PFSK-1 (cell line): ENCODE results near the gene SYCP2.

Source experiments
- FOXP2 ChIP-seq: optimal IDR thresholded peaks from 2 replicates; pipeline ENCODE3; 2011; ENCODE audit warnings: borderline replicate concordance, control low read depth, inconsistent platforms; ENCODE audit not compliant: insufficient read depth; ENCODE audit errors: extremely low read length, extremely low read depth
- POLR2AphosphoS5 ChIP-seq: IDR thresholded peaks from 2 replicates; pipeline ENCODE4 v1.6.1; 2012; ENCODE audit warnings: low read depth, mild to moderate bottlenecking, control low read depth, low read length, moderate library complexity
- SIN3A ChIP-seq: IDR thresholded peaks from 2 replicates; pipeline ENCODE4 v1.6.1; 2012; ENCODE audit warnings: mild to moderate bottlenecking, low read length, moderate library complexity, borderline replicate concordance; ENCODE audit not compliant: insufficient read depth
- TAF1 ChIP-seq: IDR thresholded peaks from 2 replicates; pipeline ENCODE4 v1.6.1; 2012; ENCODE audit warnings: low read length, control low read depth, borderline replicate concordance; ENCODE audit not compliant: insufficient read depth
- TF ChIP-seq, protein P1 (sequence below), 2 experiments: IDR thresholded peaks; 2 replicates each; pipeline versions ENCODE4 v1.6.1 to v1.8.0; 2011 to 2012; ENCODE audit warnings: low read depth in 2 of 2, low read length in 2 of 2, control low read depth in 1 of 2, inconsistent platforms in 1 of 2, mild to moderate bottlenecking in 1 of 2, moderate library complexity in 1 of 2; ENCODE audit not compliant: insufficient read depth in 1 of 2

The SYCP2 gene

GRCh38 chr20:59944726-59945125 lies 11.3 kb upstream of the SYCP2 start:
- TF ChIP-seq, protein P1, sequence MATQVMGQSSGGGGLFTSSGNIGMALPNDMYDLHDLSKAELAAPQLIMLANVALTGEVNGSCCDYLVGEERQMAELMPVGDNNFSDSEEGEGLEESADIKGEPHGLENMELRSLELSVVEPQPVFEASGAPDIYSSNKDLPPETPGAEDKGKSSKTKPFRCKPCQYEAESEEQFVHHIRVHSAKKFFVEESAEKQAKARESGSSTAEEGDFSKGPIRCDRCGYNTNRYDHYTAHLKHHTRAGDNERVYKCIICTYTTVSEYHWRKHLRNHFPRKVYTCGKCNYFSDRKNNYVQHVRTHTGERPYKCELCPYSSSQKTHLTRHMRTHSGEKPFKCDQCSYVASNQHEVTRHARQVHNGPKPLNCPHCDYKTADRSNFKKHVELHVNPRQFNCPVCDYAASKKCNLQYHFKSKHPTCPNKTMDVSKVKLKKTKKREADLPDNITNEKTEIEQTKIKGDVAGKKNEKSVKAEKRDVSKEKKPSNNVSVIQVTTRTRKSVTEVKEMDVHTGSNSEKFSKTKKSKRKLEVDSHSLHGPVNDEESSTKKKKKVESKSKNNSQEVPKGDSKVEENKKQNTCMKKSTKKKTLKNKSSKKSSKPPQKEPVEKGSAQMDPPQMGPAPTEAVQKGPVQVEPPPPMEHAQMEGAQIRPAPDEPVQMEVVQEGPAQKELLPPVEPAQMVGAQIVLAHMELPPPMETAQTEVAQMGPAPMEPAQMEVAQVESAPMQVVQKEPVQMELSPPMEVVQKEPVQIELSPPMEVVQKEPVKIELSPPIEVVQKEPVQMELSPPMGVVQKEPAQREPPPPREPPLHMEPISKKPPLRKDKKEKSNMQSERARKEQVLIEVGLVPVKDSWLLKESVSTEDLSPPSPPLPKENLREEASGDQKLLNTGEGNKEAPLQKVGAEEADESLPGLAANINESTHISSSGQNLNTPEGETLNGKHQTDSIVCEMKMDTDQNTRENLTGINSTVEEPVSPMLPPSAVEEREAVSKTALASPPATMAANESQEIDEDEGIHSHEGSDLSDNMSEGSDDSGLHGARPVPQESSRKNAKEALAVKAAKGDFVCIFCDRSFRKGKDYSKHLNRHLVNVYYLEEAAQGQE (IDR thresholded peaks at IDR 0.05; ENCODE audit: insufficient read depth in 1 of 2, low read depth in 2 of 2, low read length in 2 of 2) = no peak
- TF ChIP-seq SIN3A (no peak), FOXP2 (no peak), POLR2AphosphoS5 (no peak), TAF1 (no peak)

GRCh38 chr20:59942245-59942644 lies 8.8 kb upstream of the SYCP2 start:
- TF ChIP-seq SIN3A = no peak
- TF ChIP-seq, protein P1 (IDR thresholded peaks at IDR 0.05; ENCODE audit: insufficient read depth in 1 of 2, low read depth in 2 of 2, low read length in 2 of 2) = no peak
- no peak for TF ChIP-seq POLR2AphosphoS5
- TF ChIP-seq FOXP2 = no peak
- no peak for TF ChIP-seq TAF1

DNA sequence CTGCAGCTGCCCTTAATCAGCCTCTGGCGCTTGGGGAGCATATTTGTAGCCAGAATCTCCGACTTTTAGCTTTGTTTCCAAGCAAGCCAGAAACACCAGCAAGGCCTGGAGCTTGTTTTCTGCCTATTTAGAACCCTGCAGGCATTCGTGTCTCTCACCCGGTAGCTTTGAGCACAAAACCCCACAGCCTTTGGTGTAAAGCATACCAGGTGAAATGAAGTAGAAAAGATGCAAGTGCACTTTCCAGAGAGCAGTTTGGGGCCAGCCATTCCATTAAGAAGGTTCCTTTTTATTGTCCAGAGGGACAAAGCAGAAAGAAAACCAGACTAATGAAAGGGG lies 7.5 kb upstream of the SYCP2 start:
- TF ChIP-seq, protein P1 (IDR thresholded peaks at IDR 0.05; ENCODE audit: insufficient read depth in 1 of 2, low read depth in 2 of 2, low read length in 2 of 2) = no peak
- TF ChIP-seq FOXP2 (no peak), POLR2AphosphoS5 (no peak), TAF1 (no peak), SIN3A (no peak)

DNA sequence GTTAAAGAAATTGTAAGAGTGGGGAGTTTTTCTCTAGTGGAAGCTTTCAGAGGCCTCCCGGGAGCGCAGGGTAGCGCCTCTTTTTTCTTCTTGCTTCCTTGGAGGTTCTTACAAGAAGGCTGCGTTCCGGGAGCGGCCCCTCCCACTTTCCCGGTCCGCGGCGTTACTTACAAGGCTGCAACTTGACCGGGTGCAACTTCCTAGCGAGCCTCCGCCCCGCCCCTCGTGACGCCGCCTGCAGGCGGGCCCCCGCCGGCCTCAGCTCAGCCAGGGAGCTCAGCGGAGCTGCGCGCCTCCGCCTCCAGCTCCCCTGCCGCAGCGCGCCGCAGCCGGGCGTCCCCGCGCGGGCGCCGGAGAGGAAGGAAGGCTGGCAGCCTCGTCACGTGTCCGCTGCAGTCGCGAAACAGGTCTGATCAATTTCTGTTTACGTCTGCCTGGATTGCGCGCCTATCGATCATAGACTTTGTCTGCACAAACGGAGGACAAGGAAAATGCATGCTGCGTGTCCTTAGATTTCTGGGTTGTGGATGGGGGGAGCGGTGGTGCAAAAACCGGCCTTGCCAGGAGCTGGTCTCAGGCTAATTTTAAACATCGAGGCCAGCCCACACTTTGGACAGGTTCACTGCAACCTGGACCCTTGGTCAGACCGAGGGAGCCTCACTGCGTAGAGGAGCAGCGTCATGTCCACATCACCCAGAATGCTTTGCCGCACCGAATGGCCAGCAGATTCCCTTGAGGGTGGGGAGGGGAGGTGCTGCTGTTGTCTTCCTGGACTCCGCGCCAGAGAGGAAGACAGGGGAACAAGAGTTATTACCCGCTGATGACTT lies 6.9 kb upstream of the SYCP2 start, which contains the start of the genes FAM217B and PPP1R3D:
FAM217B (plus strand) TSS at position 261 of the 827 bp plus-strand sequence. CDS start 3,555 bp downstream, outside the sequence.
PPP1R3D (minus strand) TSS at position 177 of the 827 bp plus-strand sequence. CDS start 374 bp downstream, outside the sequence.
- no peak for TF ChIP-seq SIN3A
- TF ChIP-seq, protein P1 (IDR thresholded peaks at IDR 0.05; ENCODE audit: insufficient read depth in 1 of 2, low read depth in 2 of 2, low read length in 2 of 2) = no peak
- peak; percentile 92 for TF ChIP-seq FOXP2
- TF ChIP-seq TAF1 = peak; percentile 67; the same call in 1 of the 2 replicates
- TF ChIP-seq POLR2AphosphoS5 = peak; percentile 40; the same call in 1 of the 2 replicates

DNA sequence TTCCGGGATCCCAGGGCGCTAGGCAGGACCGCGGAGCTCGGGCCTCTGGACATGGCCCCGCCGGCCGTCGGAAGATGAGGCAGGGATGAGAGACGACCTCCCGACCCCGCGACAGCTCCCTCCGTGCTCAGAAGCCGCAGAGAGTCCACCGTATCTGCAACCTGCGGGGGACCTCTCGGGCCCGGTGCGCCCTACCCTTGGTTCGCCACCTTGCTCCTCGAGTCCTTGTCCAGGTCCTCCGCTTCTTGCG lies 6.4 kb upstream of the SYCP2 start:
- TF ChIP-seq TAF1 (no peak), POLR2AphosphoS5 (no peak), SIN3A (no peak), FOXP2 (no peak)
- TF ChIP-seq, protein P1 (IDR thresholded peaks at IDR 0.05; ENCODE audit: insufficient read depth in 1 of 2, low read depth in 2 of 2, low read length in 2 of 2) = no peak
